ENCODE measurements around the gene MAGI2.

DNA sequence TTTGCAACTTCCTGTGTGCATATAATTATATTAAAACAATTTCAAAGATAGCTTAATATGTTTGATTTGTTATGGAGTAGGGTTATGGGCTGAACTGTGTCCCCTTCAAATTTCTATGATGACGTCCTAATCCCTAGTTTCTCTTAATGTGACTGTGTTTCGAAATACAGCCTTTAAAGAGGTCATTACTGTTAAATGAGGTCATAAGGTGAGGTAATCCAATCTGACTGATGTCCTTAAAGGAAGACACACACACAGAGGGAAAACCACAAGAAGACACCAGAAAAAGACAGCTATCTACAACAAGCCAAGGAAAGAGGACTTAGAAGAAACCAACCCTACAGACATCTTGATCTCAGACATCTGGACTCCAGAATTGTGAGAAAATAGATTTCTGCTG lies 407.4 kb downstream of the MAGI2 start:
- no peak for TF ChIP-seq CTCF (IDR thresholded peaks at IDR 0.05)
- no peak for TF ChIP-seq POLR2A (IDR thresholded peaks at IDR 0.05)

Data from esophagus squamous epithelium (tissue), 4 donors.